Lower leg skin (tissue), 4 donors: ENCODE results near the gene STX18. TPM values are rescaled to one million over a fixed set of nuclear protein-coding genes. Genes with fewer than 3 reads are reported as not detected.

ENCODE experiments used
- DNase-seq, 2 donors: peaks; one replicate each; pipeline ENCODE4 v3.0.0-alpha.2; 2019; ENCODE audit warnings: low spot score in 2 of 2
- H3K4me3 ChIP-seq: fragments of 200-600 bp; sonication (generic); 2 replicates; pipeline ENCODE4 v1.5.1; 2017; ENCODE audit warnings: mild to moderate bottlenecking, low read depth; ENCODE audit not compliant: poor library complexity, severe bottlenecking
- CTCF ChIP-seq, 3 donors: fragments of 450-650 bp; IDR thresholded peaks; one replicate each; pipeline ENCODE4 v1.5.1; 2016; ENCODE audit warnings: antibody characterized with exemption in 3 of 3, mild to moderate bottlenecking in 3 of 3, moderate library complexity in 2 of 3
- POLR2A ChIP-seq, 2 donors: fragments of 450-650 bp; IDR thresholded peaks; one replicate each; pipeline ENCODE4 v1.6.1; 2016 to 2017; ENCODE audit warnings: antibody characterized with exemption in 2 of 2, mild to moderate bottlenecking in 1 of 2, moderate library complexity in 1 of 2
- WGBS, 2 donors: methylation state at CpG; one replicate each; pipeline ENCODE4 v1.1.5; 2018; 5-methylcytosine and 5-hydroxymethylcytosine counted together
- intact Hi-C: fragments of 100-400 bp; cut with DNase I; formaldehyde crosslinking; loops from one replicate; pipeline ENCODE4 v1.15.0; 2023; ENCODE audit warnings: low total_unique reads
- total RNA-seq, 4 donors: library from RNA; depleted of rRNA; stranded (reverse); fragments of >200 nt; gene quantifications; one replicate each; pipeline ENCODE4 v1.1.0, GENCODE V29; 2016

STX18 gene
- total RNA-seq, 4 donors from 2014 or later: 18.1 to 24.6 (median 21.5) TPM

GRCh38 chr4:4415806-4416805 is 125.7 kb downstream of the STX18 start:
- TF ChIP-seq CTCF (IDR thresholded peaks at IDR 0.05) (no peak), POLR2A (IDR thresholded peaks at IDR 0.05) (no peak)

GRCh38 chr4:4415107-4415805 is 126.6 kb downstream of the STX18 start:
- intact Hi-C loops: no loop called here
- H3K4me3 ChIP-seq: no peak overlapping the region
- TF ChIP-seq CTCF (IDR thresholded peaks at IDR 0.05) (no peak), POLR2A (IDR thresholded peaks at IDR 0.05) (no peak)
- 93 to 95% methylated on average over 12 to 16 of the region's 19 CpGs for WGBS, 2 donors
- no peak for DNase-seq

More at GRCh38 chr4:4415806-4416805, 125.7 kb downstream of the STX18 start:
- 89 to 94% methylated on average over 25 to 27 of the region's 27 CpGs for WGBS, 2 donors
- intact Hi-C loops: no loop called here
- no peak overlapping the region for H3K4me3 ChIP-seq
- DNase-seq: peak in 1 of 2 donors; percentile 54

GRCh38 chr4:4413806-4414205 is 128.0 kb downstream of the STX18 start:
- no peak for DNase-seq
- no peak overlapping the region for H3K4me3 ChIP-seq
- TF ChIP-seq POLR2A (IDR thresholded peaks at IDR 0.05) (no peak), CTCF (IDR thresholded peaks at IDR 0.05) (no peak)
- 82 to 92% methylated on average over 7 of the region's 7 CpGs for WGBS, 2 donors
- intact Hi-C loops: no loop called here

- no peak overlapping the region for H3K4me3 ChIP-seq
- TF ChIP-seq CTCF (IDR thresholded peaks at IDR 0.05) (no peak), POLR2A (IDR thresholded peaks at IDR 0.05) (no peak)
- WGBS, 2 donors: 88 to 93% methylated on average over 10 of the region's 10 CpGs
- intact Hi-C loops: no loop called here
- DNase-seq: no peak
Measured at GRCh38 chr4:4413373-4413725, 128.5 kb downstream of the STX18 start.

- no peak for TF ChIP-seq CTCF (IDR thresholded peaks at IDR 0.05)
- no peak for TF ChIP-seq POLR2A (IDR thresholded peaks at IDR 0.05)
- intact Hi-C loops: no loop called here
- no peak for DNase-seq
- 74% methylated on average over 19 of the region's 19 CpGs for WGBS, 2 donors
- no peak overlapping the region for H3K4me3 ChIP-seq
Measured at GRCh38 chr4:4412641-4413372, 129.0 kb downstream of the STX18 start.
